22Rv1 (cell line): ENCODE measurements around the gene ARHGAP42.

Experiments used
- H3K27ac ChIP-seq: fragments of 450-650 bp; 2 replicates; pipeline ENCODE4 v1.5.1; 2017
- ZFX ChIP-seq: fragments of 450-650 bp; IDR thresholded peaks from 2 replicates; pipeline ENCODE4 v1.6.1; 2017; ENCODE audit warnings: antibody characterized with exemption, borderline replicate concordance
- TF ChIP-seq, protein P1 (sequence below): fragments of 450-650 bp; IDR thresholded peaks from 2 replicates; pipeline ENCODE4 v1.5.1; 2017; ENCODE audit warnings: mild to moderate bottlenecking

Gene ARHGAP42

DNA sequence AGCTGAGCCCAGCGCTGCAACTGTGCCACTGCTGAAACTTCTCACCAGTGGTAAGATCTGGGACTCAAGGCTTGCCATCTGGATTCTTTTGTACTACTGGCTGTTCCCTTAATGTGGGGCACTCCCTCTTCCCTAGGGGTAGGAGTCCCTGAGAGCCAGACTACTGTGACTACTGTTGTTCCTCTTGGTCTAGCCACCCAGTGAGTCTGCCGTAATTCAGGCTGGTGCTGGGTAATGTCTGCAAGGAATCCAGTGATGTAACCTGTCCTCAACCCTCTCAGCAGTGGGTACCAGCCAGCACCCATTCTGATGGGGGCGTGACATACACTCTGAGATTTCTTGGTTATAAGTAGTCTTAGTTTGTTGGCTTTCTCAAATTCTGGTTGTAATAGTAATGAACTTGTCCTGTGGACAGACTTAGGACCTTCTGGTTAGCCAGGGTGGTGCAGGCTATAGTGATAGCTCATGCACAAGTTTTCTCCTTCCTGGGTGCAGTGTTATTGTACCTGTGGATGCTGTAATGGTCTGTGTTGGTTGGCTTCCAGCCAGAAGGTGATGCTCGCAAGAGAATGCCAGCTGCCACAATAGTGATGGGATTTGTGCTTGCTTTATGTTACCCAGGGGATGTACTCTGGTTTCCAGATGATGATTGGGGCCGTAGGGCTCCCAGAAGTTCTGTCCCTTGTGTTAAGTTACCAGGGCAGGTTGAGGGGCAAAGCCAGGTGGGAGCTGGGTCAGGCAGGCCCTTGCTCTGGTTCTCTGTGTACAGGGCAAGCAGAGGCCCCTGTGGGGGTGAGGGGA lies 65.5 kb downstream of the ARHGAP42 start:
- no peak overlapping the region for H3K27ac ChIP-seq
- no peak for TF ChIP-seq ZFX
- TF ChIP-seq, protein P1, sequence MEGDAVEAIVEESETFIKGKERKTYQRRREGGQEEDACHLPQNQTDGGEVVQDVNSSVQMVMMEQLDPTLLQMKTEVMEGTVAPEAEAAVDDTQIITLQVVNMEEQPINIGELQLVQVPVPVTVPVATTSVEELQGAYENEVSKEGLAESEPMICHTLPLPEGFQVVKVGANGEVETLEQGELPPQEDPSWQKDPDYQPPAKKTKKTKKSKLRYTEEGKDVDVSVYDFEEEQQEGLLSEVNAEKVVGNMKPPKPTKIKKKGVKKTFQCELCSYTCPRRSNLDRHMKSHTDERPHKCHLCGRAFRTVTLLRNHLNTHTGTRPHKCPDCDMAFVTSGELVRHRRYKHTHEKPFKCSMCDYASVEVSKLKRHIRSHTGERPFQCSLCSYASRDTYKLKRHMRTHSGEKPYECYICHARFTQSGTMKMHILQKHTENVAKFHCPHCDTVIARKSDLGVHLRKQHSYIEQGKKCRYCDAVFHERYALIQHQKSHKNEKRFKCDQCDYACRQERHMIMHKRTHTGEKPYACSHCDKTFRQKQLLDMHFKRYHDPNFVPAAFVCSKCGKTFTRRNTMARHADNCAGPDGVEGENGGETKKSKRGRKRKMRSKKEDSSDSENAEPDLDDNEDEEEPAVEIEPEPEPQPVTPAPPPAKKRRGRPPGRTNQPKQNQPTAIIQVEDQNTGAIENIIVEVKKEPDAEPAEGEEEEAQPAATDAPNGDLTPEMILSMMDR: no peak

DNA sequence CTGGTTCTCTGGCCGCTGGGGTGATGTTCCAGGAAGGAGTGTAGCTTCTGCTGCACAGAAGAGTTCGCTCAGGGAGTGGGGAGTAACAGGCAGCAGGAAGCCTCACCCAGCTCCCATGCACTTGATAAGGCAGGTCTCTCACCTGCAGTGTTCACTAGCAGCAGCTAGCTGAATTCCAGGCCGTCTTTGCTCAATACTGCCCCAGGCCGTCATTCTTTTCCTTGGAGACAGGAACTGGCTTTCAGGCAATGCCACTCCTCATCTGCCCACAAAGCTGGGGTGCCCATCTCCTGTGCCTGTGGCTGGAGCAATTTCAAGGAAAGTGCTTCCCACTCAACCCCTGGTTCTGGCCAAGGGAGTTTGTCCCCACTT lies 66.1 kb downstream of the ARHGAP42 start:
- no peak overlapping the region for H3K27ac ChIP-seq
- TF ChIP-seq, protein P1: no peak
- TF ChIP-seq ZFX: no peak

DNA sequence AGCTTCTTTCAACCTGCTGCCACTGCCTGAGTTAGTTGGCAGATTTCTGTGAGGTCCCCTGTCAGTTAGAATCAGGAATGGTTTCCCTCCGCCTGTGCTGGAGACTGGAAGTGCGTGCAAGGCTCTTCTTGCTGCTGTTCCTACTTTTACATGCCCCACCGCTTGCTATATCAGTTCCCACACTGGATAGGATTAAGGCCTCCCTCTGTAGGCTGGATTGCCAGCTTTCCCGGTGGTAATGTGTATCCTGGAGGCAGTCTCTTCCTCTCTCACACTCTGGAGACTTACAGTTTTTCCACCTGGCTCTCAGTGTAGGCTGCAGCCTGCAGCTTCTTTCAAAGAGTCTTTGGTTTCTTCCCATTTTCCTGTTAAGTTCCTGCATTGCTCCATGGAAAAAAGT lies 66.5 kb downstream of the ARHGAP42 start:
- H3K27ac ChIP-seq: no peak overlapping the region
- TF ChIP-seq, protein P1: no peak
- no peak for TF ChIP-seq ZFX

DNA sequence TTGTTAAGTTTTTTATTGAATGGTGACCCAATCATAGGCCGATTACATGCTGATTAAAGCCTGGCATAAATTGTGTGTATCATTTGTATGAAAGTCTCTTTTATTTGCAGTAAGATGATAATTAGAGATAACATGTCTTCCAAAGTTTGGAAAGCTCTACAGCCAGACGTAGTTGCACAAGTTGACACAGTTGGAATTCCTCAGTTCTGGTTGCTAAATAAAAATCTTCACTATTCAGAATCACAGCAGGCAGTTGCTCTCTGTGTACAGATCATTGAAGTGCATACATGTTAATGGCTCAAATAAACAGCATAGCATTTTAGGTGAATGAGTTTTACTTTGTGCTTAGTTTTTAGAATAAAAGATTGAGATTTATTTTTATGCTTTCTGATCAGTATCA lies 69.5 kb downstream of the ARHGAP42 start:
- no peak overlapping the region for H3K27ac ChIP-seq
- TF ChIP-seq ZFX: no peak
- TF ChIP-seq, protein P1: no peak

DNA sequence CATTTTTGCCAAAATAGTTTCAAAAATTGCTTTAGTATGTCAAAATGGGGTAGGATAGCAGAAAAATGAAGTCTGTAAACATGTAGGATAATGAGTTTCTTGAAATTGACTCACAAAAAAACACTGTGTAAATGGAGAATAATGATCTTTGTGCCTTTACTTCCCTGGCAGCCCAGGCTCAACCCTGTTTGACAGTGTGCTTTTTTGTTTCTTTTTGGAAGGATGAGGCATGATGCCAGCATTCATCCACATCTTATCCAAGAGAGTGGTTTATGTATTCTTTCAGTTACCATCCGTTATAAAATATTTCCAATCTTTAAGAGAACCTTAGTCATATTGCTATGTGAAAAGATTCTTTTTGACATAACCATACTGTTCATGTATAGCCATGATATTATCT lies 70.6 kb downstream of the ARHGAP42 start:
- TF ChIP-seq, protein P1: no peak
- TF ChIP-seq ZFX: no peak
- H3K27ac ChIP-seq: no peak overlapping the region

DNA sequence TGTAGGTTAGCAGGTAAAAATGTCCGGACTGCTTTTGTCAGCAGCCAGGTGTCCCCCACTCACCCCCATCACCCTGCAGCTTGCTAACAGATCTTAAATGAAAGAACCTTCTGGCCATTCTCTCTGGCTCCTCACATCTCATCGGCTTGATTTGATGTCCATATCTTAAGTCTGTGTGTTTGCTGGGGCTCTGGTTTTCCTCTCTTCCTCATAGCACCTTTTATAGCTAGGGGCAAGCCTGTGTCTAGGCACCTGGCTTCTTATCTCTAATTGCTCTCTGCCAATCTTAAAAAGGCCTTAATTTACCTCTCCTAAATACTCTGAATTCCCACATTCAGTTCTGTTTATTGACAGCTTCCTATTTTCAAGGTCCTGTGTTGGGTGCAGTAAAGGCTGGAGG lies 72.0 kb downstream of the ARHGAP42 start:
- TF ChIP-seq ZFX: no peak
- TF ChIP-seq, protein P1: no peak
- H3K27ac ChIP-seq: no peak overlapping the region

DNA sequence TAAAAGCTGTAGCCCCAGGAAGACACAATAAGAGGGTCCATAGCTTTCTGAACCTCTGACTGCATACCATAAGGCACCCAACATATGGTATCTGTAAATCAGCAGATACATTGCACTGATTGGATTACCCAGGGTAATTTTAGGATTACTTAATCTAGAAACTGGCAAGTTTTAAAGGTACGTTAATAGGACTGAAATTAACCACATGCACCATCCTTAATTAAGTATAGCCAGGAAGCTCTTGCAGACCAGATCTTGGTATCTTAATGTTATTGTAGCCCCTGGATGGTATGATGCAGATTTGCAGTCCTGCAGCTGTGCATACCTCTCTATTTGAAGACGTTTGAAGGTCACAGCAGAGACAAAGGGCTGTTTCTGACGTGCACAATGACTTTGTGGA lies 72.8 kb downstream of the ARHGAP42 start:
- TF ChIP-seq, protein P1: no peak
- no peak for TF ChIP-seq ZFX
- no peak overlapping the region for H3K27ac ChIP-seq
